GM12878 (cell line): Measurements from ENCODE around the gene KRT31. TPM values are rescaled to one million over a fixed set of nuclear protein-coding genes. Genes with fewer than 3 reads are reported as not detected.
"Not testable (repeated sequence)": the region's sequence is repeated elsewhere in the genome, so short reads cannot be mapped to it uniquely, and the experiment has no call there.

Experiments used
- ATAC-seq: fragments of 200-7000 bp; cut with Tn5 transposase; 3 replicates; pipeline ENCODE4 v1.9.1; 2020; ENCODE audit warnings: mild to moderate bottlenecking, moderate library complexity
- BruUV-seq: library from RNA; stranded (reverse); fragments of 400-500 nt; replicated peaks from 2 replicates; lab custom pipeline; 2021; lab: Mats Ljungman, UMichigan
- CTCF ChIA-PET: fragments of 300-600 bp; sonication (Branson Sonifier 250); formaldehyde crosslinking; extraction: SDS; loops from one replicate; lab custom pipeline; 2021; ENCODE audit warnings: inconsistent platforms; lab: Yijun Ruan, JAX
- POLR2A ChIA-PET: fragments of 350-600 bp; formaldehyde crosslinking; extraction: SDS; loops from one replicate; lab custom pipeline; 2021; ENCODE audit warnings: inconsistent platforms; lab: Charles Lee
- RAD21 ChIA-PET: fragments of 300-600 bp; sonication (Branson Sonifier 250); formaldehyde crosslinking; loops from one replicate; lab custom pipeline; 2023; ENCODE audit warnings: antibody characterized with exemption; ENCODE audit not compliant: unreplicated experiment; lab: Charles Lee
- SMC1A ChIA-PET: fragments of 300-600 bp; sonication (Branson Sonifier 250); formaldehyde crosslinking; loops from one replicate; lab custom pipeline; 2023; ENCODE audit not compliant: unreplicated experiment, uncharacterized antibody; lab: Charles Lee
- DNase-seq: peaks from one replicate; pipeline ENCODE4 v3.0.0-alpha.2; 2011; ENCODE audit warnings: low read depth, low spot score
- FAIRE-seq: peaks from 3 replicates; lab custom pipeline; 2011; peaks lifted over from hg19 to GRCh38; lab: Jason Lieb, UNC
- H2AFZ ChIP-seq: 2 replicates; pipeline ENCODE4 v1.6.0; 2011; ENCODE audit warnings: low read depth, low read length, control low read depth; ENCODE audit not compliant: control insufficient read depth
- H3K27ac ChIP-seq: 2 replicates; pipeline ENCODE4 v1.5.1; 2011; ENCODE audit warnings: control low read depth; ENCODE audit not compliant: control insufficient read depth, insufficient read depth
- H3K27me3 ChIP-seq, 2 experiments: replicated peaks in 1 of 2; 2 replicates each; pipeline versions ENCODE4 v1.6.0 to v1.6.1; 2011; ENCODE audit warnings: low read length in 1 of 2; ENCODE audit not compliant: control insufficient read depth in 2 of 2, insufficient read depth in 2 of 2
- H3K36me3 ChIP-seq, 2 experiments: 2 replicates each; pipeline ENCODE4 v1.5.1; 2011; ENCODE audit warnings: low read length in 1 of 2; ENCODE audit not compliant: control insufficient read depth in 2 of 2, insufficient read depth in 2 of 2
- H3K4me1 ChIP-seq: 2 replicates; pipeline ENCODE4 v1.6.1; 2011; ENCODE audit warnings: mild to moderate bottlenecking, low read length, moderate library complexity, mixed read lengths; ENCODE audit not compliant: control insufficient read depth, insufficient read depth
- H3K4me2 ChIP-seq: 2 replicates; pipeline ENCODE4 v1.6.0; 2011; ENCODE audit warnings: control low read depth; ENCODE audit not compliant: control insufficient read depth, insufficient read depth
- H3K4me3 ChIP-seq: fragments of 200-600 bp; sonication (generic); 2 replicates; pipeline ENCODE4 v1.5.1; 2016
- H3K79me2 ChIP-seq: 2 replicates; pipeline ENCODE4 v1.6.0; 2011; ENCODE audit warnings: low read length; ENCODE audit not compliant: control insufficient read depth, insufficient read depth
- H3K9ac ChIP-seq: 2 replicates; pipeline ENCODE4 v1.8.0; 2011; ENCODE audit warnings: low read length, control low read depth, mixed read lengths; ENCODE audit not compliant: control insufficient read depth, insufficient read depth
- H3K9me3 ChIP-seq: replicated peaks from 3 replicates; pipeline ENCODE4 v1.5.1; 2011; ENCODE audit warnings: mild to moderate bottlenecking, low read length; ENCODE audit not compliant: control insufficient read depth, insufficient read depth
- H4K20me1 ChIP-seq: 2 replicates; pipeline ENCODE4 v1.6.0; 2011; ENCODE audit not compliant: control insufficient read depth, insufficient read depth
- FOXM1 ChIP-seq: IDR thresholded peaks from 2 replicates; pipeline ENCODE4 v1.6.1; 2012; ENCODE audit warnings: low read depth, mild to moderate bottlenecking, inconsistent platforms, low read length, moderate library complexity
- IKZF2 ChIP-seq, 2 experiments: fragments of 450-650 bp; IDR thresholded peaks; 2 replicates each; pipeline ENCODE4 v1.6.1; 2017; ENCODE audit warnings: mild to moderate bottlenecking in 2 of 2, moderate library complexity in 2 of 2
- NR2F1 ChIP-seq: fragments of 450-650 bp; conservative IDR thresholded peaks from 2 replicates; pipeline ENCODE4 v1.6.1; 2017; ENCODE audit warnings: mild to moderate bottlenecking
- RUNX3 ChIP-seq: IDR thresholded peaks from 2 replicates; pipeline ENCODE4 v1.6.1; 2012; ENCODE audit warnings: low read length, inconsistent platforms
- SMARCA5 ChIP-seq: fragments of 450-650 bp; IDR thresholded peaks from 2 replicates; pipeline ENCODE4 v1.6.1; 2017; ENCODE audit warnings: mild to moderate bottlenecking
- SPI1 ChIP-seq: IDR thresholded peaks from 2 replicates; pipeline ENCODE4 v1.6.1; 2011; ENCODE audit warnings: low read depth, mild to moderate bottlenecking, low read length, moderate library complexity, borderline replicate concordance; ENCODE audit not compliant: insufficient read depth
- WGBS: methylation state at CpG from one replicate; pipeline ENCODE4 v1.1.6; 2016; ENCODE audit warnings: low lambda C conversion rate; ENCODE audit not compliant: insufficient replicate concordance, insufficient coverage; ENCODE audit errors: missing lambda C conversion rate; 5-methylcytosine and 5-hydroxymethylcytosine counted together
- in situ Hi-C: fragments of 300-500 bp; cut with MboI; formaldehyde crosslinking; loops from 9 replicates; pipeline ENCODE4 v1.14.3; 2018; ENCODE audit warnings: mixed read lengths
- intact Hi-C: fragments of 100-400 bp; cut with micrococcal nuclease; formaldehyde crosslinking; loops from one replicate; pipeline ENCODE4 v1.14.2; 2022; ENCODE audit not compliant: unreplicated experiment
- polyA plus RNA-seq, 11 experiments: library from polyadenylated mRNA; depleted of rRNA in 4 of 11; unstranded in 6 of 11; stranded (reverse) in 5 of 11; fragments of >200 nt; fragmentation: Nextera tagmentation in 4 of 11; fragmentation: Illumina TruSeq in 1 of 11; extraction: Ambion mirVana in 4 of 11; extraction: Trizol in 1 of 11; gene quantifications; 1 replicate in 1 of 11; 2 replicates in 10 of 11; pipeline versions ENCODE4 v1.2.1 to v1.2.3, GENCODE V29; 2011 to 2016; ENCODE audit warnings: inconsistent platforms in 2 of 11, missing spikeins in 2 of 11, low read depth in 1 of 11
- total RNA-seq, 4 experiments: library from RNA; depleted of rRNA in 3 of 4; stranded (reverse); fragments of >200 nt in 3 of 4; fragmentation: Illumina TruSeq in 1 of 4; extraction: Trizol in 1 of 4; gene quantifications; 2 replicates each; pipeline versions ENCODE4 v1.2.1 to v1.2.3, GENCODE V29; 2013 to 2021

KRT31 gene
- total and polyA plus RNA-seq, 10 of the 15 experiments (the other 5 are each of a cell fraction or from before 2014, with no cell fraction given): not detected

GRCh38 chr17:41347869-41348760 lies 49.3 kb downstream of the KRT31 start:
- WGBS: 39% methylated on average over 7 of the region's 7 CpGs
- no peak for ATAC-seq
- no peak overlapping the region for H3K4me3 ChIP-seq
- H3K4me1 ChIP-seq: no peaks in the 10 kb centered on the region
- no peak for FAIRE-seq
- intact Hi-C loops (no loop called here), in situ Hi-C loops (no loop called here)
- no TSS peak for BruUV-seq
- no peak overlapping the region for H3K4me2 ChIP-seq
- H3K9ac ChIP-seq: no peak overlapping the region
- H3K27me3 ChIP-seq: no peaks in the 10 kb centered on the region; a peak in 1 of 4 replicates
- no peaks in the 10 kb centered on the region for H3K36me3 ChIP-seq
- TF ChIP-seq RUNX3 (no peak), SMARCA5 (no peak), IKZF2 (IDR thresholded peaks at IDR 0.05) (no peak), SPI1 (no peak), NR2F1 (no peak), FOXM1 (no peak)
- H3K9me3 ChIP-seq: peaks cover 2% of the 10 kb centered on the region; the same call in 2 of the 3 replicates
- DNase-seq: no peak
- no peak overlapping the region for H2AFZ ChIP-seq
- no peaks in the 10 kb centered on the region for H4K20me1 ChIP-seq
- ChIA-PET RAD21 (no interaction called here), SMC1A (interaction anchor here (1.4 kb wide), 2 partner anchors 8 to 36 kb away, joined by 3 to 4 read pairs; no protein-coding TSS in a partner anchor), POLR2A (no interaction called here), CTCF (interaction anchor here (0.6 to 1.8 kb wide), 2 partner anchors 25 to 62 kb away, joined by 3 to 4 read pairs; no protein-coding TSS in a partner anchor)
- H3K79me2 ChIP-seq: no peaks in the 10 kb centered on the region
- no peak overlapping the region for H3K27ac ChIP-seq

GRCh38 chr17:41346421-41346820 lies 51.0 kb downstream of the KRT31 start:
- in situ Hi-C loops, H3K79me2 ChIP-seq, H3K9me3 ChIP-seq, POLR2A ChIA-PET, H2AFZ ChIP-seq, BruUV-seq, SMC1A ChIA-PET, DNase-seq, FAIRE-seq, H3K4me2 ChIP-seq, H3K9ac ChIP-seq, H4K20me1 ChIP-seq, H3K27me3 ChIP-seq, intact Hi-C loops, RAD21 ChIA-PET, ATAC-seq, H3K36me3 ChIP-seq, H3K27ac ChIP-seq, H3K4me1 ChIP-seq, H3K4me3 ChIP-seq: not testable (repeated sequence)
- 67% methylated on average over 16 of the region's 16 CpGs for WGBS
- CTCF ChIA-PET: interaction anchor here (1.8 kb wide), 1 partner anchor 24 kb away, joined by 4 read pairs; no protein-coding TSS in a partner anchor
